Colon (tissue), 2 donors: ENCODE results near the gene RAB17.

ENCODE experiments used
- FAIRE-seq: peaks from 2 replicates; lab custom pipeline; 2012; peaks lifted over from hg19 to GRCh38; lab: Jason Lieb, UNC
- donor health status: control.
- donor health status: control.

Gene RAB17

DNA sequence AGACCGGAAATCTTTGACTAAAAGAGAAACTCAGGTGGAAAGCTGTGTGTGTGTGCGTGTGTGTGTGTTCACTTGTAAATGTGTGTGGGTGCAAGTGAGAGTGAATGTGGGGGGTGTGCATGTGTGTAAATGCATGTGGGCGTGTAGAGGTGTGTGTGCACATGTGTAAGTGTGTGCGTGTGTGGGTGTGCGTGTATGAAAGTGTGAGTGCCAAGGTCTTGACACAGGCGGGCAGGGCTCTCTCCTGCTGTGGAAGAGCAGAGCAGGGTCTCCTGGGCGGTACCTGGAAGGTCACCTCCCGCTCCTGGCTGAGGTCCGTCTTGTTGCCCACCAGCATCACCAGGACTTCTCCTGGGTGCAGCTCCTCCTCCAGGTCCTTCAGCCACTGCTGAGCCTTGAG, 13.6 kb downstream of the RAB17 start:
- no peak for FAIRE-seq

DNA sequence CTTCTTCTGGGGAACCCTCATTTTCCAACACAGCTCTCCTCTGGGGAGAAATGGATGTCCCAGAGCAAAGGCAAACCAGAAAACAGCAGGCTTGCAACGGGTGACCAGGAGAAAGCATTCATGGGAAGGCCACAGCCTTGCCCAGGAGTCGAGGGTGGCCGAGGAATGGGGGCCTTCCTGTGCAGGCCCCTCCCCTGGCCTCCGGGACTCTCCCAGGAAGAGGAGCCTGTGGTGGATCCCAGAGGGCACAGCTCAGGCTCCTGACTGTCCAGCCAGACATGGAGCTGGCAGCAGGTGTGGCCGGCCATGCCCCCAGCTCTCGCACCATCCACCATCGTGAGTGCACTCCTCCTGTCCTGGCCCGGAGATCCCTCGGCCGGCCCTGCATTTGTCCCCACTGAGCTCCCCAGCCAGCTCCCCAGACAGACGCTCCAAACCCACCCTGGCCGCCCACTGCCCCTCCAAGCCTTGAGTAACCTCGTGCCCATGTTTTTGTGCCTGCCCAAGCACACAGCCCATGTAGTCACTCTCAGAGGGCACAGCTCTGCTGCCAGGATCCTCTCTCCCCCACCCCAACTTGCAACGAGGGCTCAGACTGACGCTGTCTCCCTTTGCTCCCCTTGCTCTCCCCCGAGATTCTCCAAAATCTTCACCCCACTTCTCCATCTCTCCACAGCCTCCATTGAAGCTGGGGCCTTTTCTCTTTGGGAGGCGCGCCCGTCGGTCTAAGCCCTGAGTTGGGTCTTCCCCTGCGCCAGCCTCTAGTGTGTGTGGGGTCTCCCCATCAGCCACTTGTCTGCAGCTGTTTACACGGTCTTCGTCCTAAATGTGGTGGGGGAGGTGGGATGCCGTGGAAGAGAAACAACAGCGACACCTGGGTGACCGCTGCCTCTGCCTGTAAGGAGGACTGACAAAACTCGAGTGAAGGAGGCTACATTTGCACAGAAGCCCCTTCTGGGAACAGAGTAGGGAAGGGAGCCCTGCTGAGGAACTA, 14.4 kb downstream of the RAB17 start:
- FAIRE-seq = no peak

DNA sequence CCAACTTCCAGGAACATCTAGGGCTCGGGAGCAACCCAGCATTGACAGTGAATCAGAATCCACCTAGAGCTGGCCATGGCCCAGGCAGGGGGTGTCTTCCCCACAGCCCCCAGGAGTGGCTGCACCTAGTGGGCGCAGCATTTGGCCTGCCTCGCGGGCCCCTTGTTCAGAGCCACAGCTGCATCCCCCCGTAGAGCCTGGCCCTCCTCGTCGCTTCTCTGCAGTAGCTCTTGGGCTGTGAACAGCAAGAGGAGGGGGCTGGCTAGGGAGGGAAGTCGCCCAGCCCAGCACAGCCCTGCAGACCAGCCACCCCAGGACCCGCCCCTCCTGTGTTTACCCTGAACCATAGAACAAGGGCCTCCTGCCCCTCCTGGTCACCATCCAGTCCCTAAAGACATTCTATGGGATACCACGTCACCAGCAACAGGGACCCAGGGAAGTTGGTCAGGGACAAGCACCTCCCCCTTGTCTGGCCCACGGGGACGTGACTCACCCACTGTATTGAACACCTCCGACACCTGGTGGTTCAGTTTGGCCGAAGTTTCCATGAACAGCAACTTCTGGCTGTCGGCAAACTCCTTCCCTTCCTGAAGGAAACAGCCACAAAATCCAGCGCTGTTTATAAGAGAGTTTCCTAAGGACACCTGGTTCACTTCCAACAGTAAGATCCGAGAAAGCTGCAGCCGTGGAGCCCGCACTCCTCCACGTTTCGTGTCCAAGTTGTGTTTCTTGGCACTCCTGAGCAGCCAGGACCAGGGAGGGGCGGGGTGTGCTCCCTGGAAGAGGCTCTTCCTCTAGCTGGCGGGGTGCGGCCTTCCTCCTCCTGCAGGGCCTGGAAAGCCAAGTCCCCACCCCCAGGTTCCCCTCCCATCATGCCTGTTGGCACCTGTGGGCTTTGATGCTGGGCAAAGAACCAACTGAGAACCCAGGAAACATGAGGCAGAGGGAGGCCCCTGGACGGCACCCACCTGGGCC, 15.4 kb downstream of the RAB17 start:
- FAIRE-seq = no peak

DNA sequence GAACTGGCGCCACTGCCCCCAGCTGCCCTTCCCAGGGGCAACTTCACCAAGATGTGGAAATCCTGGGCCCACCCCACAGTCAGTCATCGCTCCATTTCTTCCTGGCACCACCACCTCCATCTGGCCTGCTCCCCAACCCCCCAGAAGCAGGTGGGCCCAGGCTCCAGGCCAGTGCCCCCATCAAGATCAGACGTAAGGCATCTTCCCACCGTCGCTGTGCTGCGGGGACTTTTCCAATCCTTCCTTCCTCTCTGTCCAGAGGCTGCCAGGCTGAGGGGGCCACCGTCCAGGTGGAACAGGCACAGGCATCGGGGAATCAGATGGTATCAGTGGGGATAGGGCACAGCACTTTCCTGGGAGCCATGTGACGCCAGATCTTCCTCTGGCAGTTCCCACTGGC, 16.1 kb downstream of the RAB17 start:
- no peak for FAIRE-seq

DNA sequence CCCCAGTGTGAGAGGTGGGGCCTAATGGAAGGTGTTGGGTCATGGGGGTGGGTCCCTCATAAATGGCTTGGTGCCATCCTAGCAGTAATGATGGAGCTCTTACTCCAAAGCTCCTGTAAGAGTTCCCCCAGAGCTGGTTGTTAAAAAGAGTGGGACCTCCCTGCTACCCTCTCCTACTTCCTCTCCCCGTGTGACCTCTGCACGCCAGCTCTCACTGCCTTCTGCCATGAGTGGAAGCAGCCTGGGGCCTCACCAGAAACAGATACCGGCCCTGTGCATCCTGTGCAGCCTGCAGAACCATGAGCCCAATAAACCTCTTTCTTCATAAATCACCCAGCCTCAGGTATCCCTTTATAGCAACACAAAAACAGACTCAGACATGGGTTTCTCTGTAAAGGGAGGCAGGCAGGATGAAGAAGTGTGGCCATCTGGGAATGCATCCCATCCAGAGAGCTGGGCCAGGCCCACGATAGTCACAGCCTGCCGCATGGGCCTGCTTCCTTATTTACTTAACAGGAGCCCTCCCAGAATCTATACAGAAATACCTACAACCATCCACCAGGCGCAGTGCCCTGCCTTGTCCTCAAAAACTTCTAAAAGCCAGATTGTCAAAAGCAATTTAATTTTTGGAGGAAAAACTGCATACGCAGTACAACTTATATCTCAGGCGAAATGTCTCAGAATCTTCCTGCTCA, 16.7 kb downstream of the RAB17 start:
- FAIRE-seq = no peak

DNA sequence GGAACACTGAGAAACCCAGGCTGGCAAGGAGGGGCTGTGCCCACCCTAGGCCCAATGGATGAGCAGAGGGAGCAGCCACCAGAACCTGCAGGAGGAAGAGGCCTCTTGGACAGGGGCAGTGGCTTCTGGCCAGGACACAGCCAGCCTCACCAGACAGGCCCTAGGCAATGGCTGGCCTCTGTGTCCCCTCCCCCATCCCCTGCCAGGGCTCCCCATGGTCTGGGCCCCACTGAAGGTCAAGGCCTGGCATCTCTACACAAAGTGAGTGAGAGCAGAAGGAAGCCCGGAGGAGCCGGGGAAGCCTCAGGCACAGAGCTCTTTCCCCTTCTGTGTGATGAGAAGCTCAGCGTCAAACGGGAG, 17.8 kb downstream of the RAB17 start:
- no peak for FAIRE-seq

DNA sequence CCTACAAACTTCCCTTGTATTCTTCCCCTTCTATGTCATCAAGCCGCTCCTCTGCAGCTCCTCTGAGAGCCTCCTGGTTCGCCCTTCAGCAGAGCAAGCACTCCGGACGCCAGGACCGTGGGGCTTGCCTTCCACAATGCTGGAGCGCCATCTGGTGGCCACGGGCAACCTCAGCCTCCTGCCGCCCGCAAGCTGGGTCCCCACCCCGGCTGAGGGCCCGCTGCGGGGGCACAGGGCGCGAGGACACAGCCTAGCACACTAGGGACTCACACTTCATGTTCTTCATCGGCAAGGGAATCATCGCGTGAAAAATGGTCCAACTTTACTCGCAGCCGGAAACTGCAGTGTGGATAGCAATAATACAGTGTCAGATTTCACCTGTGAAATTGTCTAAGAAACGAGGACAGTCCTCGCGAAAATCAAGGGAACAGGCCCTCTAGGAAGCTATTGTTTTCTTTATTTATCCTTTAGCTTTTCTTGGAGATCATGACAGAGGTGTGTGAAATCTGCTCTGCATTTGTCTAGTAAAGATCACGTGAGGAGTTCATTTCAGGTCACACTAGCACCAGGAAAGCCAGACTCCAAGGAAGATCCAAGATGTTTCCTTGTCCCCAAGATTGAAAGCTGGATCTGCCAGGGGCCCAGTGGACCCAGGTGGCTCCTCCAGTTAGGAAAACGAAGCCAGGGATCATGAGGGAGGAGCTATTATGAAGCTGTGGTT, 18.4 kb downstream of the RAB17 start:
- FAIRE-seq = no peak

DNA sequence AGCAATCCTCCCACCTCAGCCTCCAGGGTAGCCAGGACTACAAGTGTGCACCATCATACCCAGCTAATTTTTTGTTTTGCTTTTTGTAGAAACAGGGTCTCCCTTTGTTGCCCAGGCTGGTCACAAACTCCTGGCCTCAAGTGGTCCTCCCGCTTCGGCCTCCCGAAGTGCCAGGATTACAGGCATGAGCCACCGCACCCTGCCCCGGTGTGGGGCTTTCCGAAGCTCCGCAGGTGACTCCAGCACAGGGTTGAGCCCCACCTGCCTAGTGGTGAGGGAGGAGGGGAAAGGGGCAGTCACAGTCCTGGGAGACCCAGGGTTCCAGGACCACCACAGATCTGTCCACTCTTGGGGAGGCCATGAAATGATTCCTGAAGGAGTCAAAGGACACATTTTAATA, 19.0 kb downstream of the RAB17 start:
- no peak for FAIRE-seq

DNA sequence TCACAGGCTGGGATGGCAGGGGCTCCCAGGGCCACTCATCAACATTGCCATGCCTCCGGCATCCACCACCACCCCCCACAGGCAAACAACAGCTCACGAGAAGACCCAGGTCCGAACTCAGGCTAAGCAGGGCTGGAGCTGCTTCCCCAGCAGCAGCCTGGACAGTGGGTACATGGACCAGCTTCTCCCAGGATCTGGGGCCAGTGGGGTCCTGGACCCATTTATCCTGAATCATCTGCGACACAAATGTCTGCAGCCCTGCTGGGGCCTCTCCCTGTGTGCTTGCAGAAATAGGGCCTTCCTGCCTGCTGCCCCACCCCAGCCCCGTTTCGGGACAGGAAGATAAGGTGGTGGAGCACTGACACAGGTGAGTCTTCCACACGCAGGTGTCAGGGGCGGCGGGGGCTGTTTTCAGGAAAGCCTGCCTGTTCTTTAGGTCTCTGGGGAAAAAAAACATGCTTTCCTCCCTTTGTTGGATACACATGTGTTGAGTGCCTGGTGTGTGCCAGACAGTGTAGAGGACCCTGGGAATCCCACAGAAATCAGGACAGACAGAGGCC, 19.7 kb downstream of the RAB17 start:
- no peak for FAIRE-seq

DNA sequence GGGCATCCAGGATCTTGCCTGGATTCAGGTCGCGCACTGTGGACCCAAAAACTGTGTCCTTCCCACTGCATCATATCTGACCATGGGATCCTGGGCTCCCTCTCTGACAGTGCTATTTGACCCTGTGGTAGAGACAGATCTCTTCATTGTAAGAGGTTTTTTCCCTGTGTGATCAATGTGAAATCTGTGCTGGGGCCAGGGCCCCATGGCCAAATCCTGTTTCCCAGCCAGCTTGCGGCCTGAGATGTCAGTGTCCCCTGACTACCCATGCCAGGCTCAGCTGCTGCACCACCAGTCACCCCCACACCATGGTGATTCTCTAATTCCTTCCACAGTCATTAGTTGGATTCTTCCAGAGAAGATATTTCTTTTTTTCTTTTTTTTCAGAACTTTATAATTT, 20.6 kb downstream of the RAB17 start:
- FAIRE-seq = no peak

DNA sequence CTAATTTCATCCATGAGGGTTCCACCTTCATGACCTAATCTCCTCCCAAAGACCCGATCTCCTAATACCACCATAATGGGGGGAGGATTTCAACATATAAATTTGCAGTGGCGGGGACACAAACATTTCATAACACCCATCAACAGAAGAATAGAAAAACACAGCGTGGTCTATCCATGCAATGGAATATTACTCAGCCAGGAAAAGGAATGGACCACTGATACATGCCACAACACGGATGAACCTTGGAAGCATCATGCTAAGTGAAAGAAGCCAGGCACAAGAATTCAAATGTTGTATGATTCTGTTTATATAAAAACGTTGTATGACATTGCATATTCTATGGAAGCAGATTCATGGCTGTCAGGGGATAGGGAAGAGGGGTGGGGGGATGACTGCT, 21.5 kb downstream of the RAB17 start:
- FAIRE-seq = no peak

DNA sequence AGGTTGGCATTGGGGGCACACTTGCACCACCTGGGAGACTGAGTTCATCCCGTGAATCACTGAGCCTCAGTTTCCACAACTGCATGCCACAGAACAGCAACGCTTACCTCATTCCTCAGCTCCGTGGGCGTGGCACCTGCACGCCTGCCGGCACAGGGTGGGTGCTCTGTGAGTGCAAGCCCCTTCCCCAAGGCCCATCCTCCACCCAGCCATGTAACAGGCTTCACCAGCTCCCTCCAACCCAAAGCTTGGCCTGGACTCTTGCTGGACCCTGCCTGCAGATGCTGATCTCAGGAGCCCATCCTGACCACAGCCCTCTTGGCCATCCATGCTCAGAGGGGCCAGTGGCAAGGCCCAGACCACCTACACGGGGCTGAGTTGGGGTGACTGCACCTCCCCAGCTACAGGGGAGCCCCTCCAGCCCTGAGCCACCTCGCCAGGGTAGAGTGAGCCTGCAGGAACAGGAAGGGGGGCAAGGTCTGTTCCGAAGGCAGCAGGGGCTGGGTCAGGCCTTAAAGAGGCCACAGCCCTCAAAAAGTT, 22.3 kb downstream of the RAB17 start:
- FAIRE-seq = no peak

DNA sequence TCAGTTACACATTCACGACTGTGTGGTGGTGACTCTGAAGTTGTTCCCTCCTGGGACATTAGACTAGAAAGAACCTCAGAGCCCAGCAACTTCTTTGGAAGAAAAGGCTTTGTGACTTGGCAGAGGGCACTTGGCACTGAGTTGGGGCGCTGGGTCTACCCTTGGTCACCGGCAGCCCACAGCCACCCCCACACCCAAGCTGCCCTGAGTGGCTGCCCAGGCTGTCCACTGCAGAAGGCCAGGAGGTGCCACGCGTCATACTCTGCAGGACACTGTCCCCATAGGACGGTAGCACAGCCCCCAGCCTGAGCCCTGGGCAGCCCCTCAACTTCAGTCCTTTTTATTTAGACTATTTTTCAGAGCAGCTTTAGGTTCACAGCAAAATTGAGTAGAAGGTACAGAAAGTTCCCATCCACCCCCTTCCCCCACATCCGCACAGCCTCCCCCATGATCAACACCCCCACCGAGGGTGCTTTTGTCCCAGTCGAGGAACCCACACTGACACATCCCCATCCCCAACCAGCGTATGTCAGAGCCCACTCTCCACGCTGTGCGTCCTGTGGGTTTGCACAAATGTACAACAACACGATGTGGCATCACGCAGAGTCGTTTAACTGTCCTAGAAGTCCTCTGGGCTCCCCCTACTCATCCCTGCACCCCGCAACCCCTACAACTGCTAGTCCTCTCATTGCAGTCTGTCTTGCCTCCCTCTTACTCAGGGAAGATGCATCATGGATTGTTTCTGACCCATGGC, 23.1 kb downstream of the RAB17 start:
- no peak for FAIRE-seq

DNA sequence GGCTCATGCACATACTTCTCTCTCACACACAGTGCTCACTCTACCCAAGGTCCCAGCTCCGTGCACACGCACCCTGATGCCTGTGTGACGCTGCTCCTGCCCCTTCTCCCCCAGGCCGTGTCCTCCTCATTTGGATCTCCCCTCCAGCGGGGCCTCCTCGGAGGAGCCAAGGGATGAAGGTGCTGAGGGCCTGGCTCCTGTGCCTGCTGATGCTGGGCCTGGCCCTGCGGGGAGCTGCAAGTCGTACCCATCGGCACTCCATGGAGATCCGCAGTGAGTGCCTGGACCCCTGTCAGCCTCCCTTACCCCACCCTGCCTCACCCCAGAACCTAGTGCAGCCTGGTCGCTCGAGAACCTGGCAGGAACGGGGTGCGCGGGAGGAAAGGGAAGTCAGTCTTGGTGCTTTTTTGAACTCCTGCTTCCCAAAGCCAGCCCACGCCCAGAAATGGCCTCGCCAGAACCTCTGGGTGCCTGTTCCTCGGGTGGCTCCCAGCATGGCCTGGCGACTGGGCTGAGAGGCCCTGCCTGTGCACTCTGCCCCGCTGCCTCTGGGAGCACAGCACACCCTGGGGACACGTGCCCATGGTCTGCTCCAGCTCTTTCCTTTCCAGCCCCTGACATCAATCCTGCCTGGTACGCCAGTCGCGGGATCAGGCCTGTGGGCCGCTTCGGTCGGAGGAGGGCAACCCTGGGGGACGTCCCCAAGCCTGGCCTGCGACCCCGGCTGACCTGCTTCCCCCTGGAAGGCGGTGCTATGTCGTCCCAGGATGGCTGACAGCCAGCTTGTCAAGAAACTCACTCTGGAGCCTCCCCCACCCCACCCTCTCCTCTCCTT, 23.9 kb downstream of the RAB17 start, which contains the start of gene PRLH:
PRLH (plus strand) TSS at position 174 of the 835 bp plus-strand sequence; CDS start at position 174, 0 bp downstream.
- no peak for FAIRE-seq

DNA sequence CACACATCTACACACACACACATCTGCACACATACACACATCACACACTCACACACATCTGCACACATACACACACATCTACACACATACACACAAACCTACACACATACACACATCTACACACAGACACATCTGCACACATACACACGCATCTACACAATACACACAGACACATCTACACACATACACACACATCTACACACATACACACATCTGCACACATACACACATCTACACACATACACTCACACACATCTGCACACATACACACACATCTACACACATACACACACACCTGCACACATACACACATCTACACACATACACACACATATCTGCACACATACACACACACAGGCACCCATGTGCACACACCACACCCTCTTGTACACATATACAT, 24.6 kb downstream of the RAB17 start:
- no peak for FAIRE-seq

DNA sequence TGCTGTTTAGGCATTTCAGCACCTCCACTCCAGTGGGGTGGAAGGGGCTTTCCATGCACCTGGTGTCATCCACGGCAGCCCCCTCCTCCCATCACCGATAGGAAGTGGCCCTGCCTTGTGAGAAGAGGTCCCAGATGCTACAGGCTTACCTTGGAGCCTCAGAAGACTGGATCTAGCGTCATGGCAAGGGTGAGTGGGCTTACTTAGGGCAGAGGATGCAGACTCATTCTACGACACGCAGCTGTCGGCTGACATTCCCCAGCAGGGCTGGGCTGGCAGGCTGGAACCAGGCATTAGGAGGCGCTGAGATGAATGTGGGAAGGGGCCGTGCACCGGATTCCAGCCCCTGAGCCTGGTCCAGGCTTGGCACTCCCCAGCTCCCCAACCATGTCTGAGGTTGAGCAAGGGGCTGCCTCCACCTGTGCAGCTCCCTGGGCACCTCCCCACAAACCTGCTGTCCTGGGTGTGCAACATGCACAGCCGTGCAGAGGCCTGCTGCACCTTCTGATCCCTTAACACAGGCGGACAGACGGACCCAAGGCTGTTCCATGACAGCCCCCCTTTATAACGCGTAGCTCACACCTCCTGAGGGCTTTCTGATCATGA, 25.9 kb downstream of the RAB17 start:
- no peak for FAIRE-seq

DNA sequence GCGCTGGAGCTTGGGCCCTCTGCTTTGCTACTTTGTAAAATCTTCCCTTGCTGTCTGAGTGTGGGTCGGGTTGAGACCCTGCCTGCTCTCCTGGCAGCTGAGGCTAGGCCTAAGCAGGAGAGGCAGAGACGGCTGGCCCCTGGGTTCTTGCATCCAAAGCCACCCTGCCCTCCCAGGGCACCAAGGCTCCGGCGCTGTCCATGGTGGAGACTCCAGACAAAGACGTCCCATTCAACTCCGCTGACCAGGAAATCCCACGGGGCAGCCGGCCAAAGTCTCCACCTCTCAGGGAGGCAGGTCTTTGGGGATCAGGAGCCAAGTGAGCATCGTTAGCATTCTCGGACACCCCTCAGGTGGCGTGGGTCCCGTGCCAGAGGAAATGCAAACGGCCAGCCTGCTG, 26.7 kb downstream of the RAB17 start:
- no peak for FAIRE-seq

DNA sequence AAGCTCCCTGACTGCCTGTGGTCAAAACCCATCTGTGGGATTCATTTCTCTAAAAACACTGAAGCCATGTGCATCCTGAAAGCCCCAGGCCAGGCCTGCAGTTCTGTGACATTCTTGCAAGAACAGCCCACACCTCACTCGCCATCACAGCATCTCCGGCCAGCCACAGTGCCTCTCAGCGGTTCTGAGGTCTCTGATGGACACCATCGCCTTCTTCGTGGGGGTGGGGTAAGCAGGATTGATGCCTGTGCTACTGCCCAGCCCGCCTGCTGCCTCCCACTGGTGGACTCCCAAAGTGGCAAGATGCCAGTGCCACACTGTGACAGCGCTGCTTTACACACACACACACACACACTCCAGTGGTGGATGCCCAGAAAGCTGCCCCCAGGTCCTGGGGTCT, 29.3 kb downstream of the RAB17 start:
- no peak for FAIRE-seq
